ENCODE measurements around the gene MARCOL. TPM values are rescaled to one million over a fixed set of nuclear protein-coding genes. Genes with fewer than 3 reads are reported as not detected.
A peak's percentile ranks its signal among the peaks of the same experiment; 100 is the strongest.

Gene MARCOL
- total RNA-seq, 1 experiment from 2014 or later: not detected

DNA sequence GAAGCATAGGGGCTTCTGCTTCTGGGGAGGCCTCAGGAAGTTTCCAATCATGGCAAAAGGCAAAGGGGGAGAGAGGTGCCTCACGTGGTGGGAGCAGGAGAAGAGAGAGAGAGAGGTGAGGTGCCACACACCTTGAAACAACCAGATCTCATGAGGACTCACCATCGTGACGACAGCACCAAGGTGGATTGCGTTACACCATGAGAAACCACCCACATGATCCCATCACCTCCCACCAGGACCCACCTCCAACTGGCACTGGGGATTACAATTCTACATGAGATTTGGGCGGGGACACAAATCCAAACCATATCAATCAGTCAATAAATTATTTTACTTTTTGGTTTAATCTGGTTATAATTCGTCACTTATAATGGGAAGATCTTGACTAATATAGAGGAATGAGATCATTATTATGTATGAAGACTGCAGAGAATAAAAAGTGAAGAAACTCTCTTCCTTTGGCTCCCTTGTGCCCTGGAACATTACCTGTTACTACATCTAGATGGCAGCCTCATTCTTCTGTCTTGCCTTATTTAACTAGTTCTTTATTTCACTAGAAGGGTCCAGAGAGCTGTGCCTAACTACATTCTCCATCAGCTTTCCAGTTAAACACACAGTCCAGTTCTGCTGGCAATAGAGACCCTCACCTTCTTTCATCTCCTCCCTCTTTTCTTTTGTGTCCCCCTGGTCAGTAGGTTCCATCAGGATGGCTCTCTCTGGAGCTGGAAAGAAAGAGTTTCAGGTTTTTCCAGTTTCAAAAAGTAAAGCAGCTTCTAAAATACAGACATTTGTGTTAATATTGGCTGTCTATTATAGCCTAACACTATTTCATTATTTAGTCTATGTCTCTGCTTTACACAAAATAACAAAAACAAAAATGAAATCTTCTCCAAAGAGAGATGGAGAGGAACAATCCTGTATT is 52.2 kb downstream of the MARCOL start:
- TF ChIP-seq, protein P1, sequence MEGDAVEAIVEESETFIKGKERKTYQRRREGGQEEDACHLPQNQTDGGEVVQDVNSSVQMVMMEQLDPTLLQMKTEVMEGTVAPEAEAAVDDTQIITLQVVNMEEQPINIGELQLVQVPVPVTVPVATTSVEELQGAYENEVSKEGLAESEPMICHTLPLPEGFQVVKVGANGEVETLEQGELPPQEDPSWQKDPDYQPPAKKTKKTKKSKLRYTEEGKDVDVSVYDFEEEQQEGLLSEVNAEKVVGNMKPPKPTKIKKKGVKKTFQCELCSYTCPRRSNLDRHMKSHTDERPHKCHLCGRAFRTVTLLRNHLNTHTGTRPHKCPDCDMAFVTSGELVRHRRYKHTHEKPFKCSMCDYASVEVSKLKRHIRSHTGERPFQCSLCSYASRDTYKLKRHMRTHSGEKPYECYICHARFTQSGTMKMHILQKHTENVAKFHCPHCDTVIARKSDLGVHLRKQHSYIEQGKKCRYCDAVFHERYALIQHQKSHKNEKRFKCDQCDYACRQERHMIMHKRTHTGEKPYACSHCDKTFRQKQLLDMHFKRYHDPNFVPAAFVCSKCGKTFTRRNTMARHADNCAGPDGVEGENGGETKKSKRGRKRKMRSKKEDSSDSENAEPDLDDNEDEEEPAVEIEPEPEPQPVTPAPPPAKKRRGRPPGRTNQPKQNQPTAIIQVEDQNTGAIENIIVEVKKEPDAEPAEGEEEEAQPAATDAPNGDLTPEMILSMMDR (IDR thresholded peaks at IDR 0.05; ENCODE audit: insufficient read depth in 1 of 2, low read depth in 1 of 2, low read length in 1 of 2, severe bottlenecking in 1 of 2, unreplicated experiment in 1 of 2): peak; percentile 52 to 54
- no peaks in the 10 kb centered on the region for H3K27me3 ChIP-seq (replicated peaks; ENCODE audit: control insufficient read depth, insufficient read depth, low read length)
- no peaks in the 10 kb centered on the region for H3K9me3 ChIP-seq
- no peaks in the 10 kb centered on the region for H3K4me1 ChIP-seq
- no TSS peak for BruUV-seq (replicated peaks)
- no peak overlapping the region for H3K4me3 ChIP-seq (ENCODE audit: low read depth, low read length)
- H3K9me3 Mint-ChIP-seq (ENCODE audit: unreplicated experiment): no peaks in the 10 kb centered on the region
- no peaks in the 10 kb centered on the region for H3K36me3 ChIP-seq (ENCODE audit: control insufficient read depth, insufficient read depth, low read length)
- H3K27ac Mint-ChIP-seq (ENCODE audit: unreplicated experiment): no peak overlapping the region
- DNase-seq: peak in 1 of 2 experiments; percentile 19
- no peaks in the 10 kb centered on the region for H3K4me1 Mint-ChIP-seq (ENCODE audit: low read depth, unreplicated experiment)
- no peak overlapping the region for H3K4me3 Mint-ChIP-seq (ENCODE audit: unreplicated experiment)
- POLR2A ChIA-PET: no interaction called here
- peaks cover 8% of the 10 kb centered on the region for H3K27me3 Mint-ChIP-seq (ENCODE audit: insufficient read depth, unreplicated experiment)
- CTCF ChIA-PET: interaction anchor here (0.7 to 1.7 kb wide), 7 partner anchors 9 to 440 kb away, joined by 3 to 12 read pairs (median 5); no protein-coding TSS in a partner anchor
- H3K36me3 Mint-ChIP-seq (ENCODE audit: insufficient read depth, unreplicated experiment): no peaks in the 10 kb centered on the region
- intact Hi-C loops (cut with micrococcal nuclease; ENCODE audit: unreplicated experiment): loop anchor here (1.0 to 5.0 kb wide), 3 partner anchors 84 to 440 kb away; no protein-coding TSS in a partner anchor

Other genes with a start within 250 kb of the MARCOL start
- gene SPINK5, start 174.5 kb upstream of the MARCOL start, total RNA-seq (2022): 2.2 and 4.2 TPM in 2 replicates
- gene SPINK14, start 70.0 kb upstream of the MARCOL start, total RNA-seq (2022): not detected in 2 replicates
- not detected in 2 replicates for gene SPINK6, start 35.5 kb upstream of the MARCOL start, total RNA-seq (2022)
- gene SPINK13, start 30.3 kb downstream of the MARCOL start, total RNA-seq (2022): not detected in 2 replicates
- not detected in 2 replicates for gene SPINK7, start 73.9 kb downstream of the MARCOL start, total RNA-seq (2022)
- gene SPINK9, start 97.0 kb downstream of the MARCOL start, total RNA-seq (2022): not detected in 2 replicates
- gene FBXO38, start 145.4 kb downstream of the MARCOL start, total RNA-seq (2022): 36.7 and 45.5 TPM in 2 replicates